Smooth muscle cell (in vitro differentiated cells): Measurements from ENCODE around the gene STARD6. TPM values are rescaled to one million over a fixed set of nuclear protein-coding genes. Genes with fewer than 3 reads are reported as not detected.

ENCODE experiments used
- DNase-seq: peaks from one replicate; lab custom pipeline; 2025; ENCODE audit not compliant: unreplicated experiment; lab: John Stamatoyannopoulos, UW
- H2AFZ ChIP-seq: fragments of 200-600 bp; sonication (generic); 2 replicates; pipeline ENCODE4 v1.6.0; 2016; ENCODE audit warnings: antibody characterized with exemption, low read depth, mild to moderate bottlenecking
- H3F3A ChIP-seq: fragments of 200-600 bp; sonication (generic); 2 replicates; pipeline ENCODE4 v1.6.0; 2017; ENCODE audit warnings: antibody characterized with exemption, low read depth
- H3K27ac ChIP-seq: fragments of 200-600 bp; sonication (generic); 2 replicates; pipeline ENCODE4 v1.5.1; 2016; ENCODE audit warnings: low read depth, mild to moderate bottlenecking
- H3K27me3 ChIP-seq: fragments of 200-600 bp; sonication (generic); 2 replicates; pipeline ENCODE4 v1.6.1; 2016; ENCODE audit warnings: low read depth, mild to moderate bottlenecking
- H3K36me3 ChIP-seq: fragments of 200-600 bp; sonication (generic); 2 replicates; pipeline ENCODE4 v1.5.1; 2016; ENCODE audit warnings: low read depth
- H3K4me1 ChIP-seq: fragments of 200-600 bp; sonication (generic); 2 replicates; pipeline ENCODE4 v1.5.1; 2016; ENCODE audit warnings: low read depth
- H3K4me2 ChIP-seq: fragments of 200-600 bp; sonication (generic); 2 replicates; pipeline ENCODE4 v1.6.0; 2016; ENCODE audit warnings: mild to moderate bottlenecking
- H3K4me3 ChIP-seq: fragments of 200-600 bp; sonication (generic); 2 replicates; pipeline ENCODE4 v1.5.1; 2016; ENCODE audit warnings: mild to moderate bottlenecking
- H3K79me2 ChIP-seq: fragments of 200-600 bp; sonication (generic); 2 replicates; pipeline ENCODE4 v1.6.0; 2016; ENCODE audit warnings: low read depth, mild to moderate bottlenecking
- H3K9ac ChIP-seq: fragments of 200-600 bp; sonication (generic); 2 replicates; pipeline ENCODE4 v1.6.0; 2016; ENCODE audit warnings: low read depth
- H3K9me3 ChIP-seq: fragments of 200-600 bp; sonication (generic); replicated peaks from 2 replicates; pipeline ENCODE4 v1.5.1; 2016; ENCODE audit warnings: low read depth
- H4K20me1 ChIP-seq: fragments of 200-600 bp; sonication (generic); 2 replicates; pipeline ENCODE4 v1.6.0; 2016; ENCODE audit warnings: low read depth
- WGBS: methylation state at CpG from one replicate; pipeline ENCODE4 v1.1.7; 2016; ENCODE audit warnings: low lambda C conversion rate; 5-methylcytosine and 5-hydroxymethylcytosine counted together
- polyA plus RNA-seq: library from polyadenylated mRNA; unstranded; fragments of >200 nt; fragmentation: Nextera tagmentation; extraction: Ambion mirVana; gene quantifications from 2 replicates; pipeline ENCODE4 v1.2.1, GENCODE V29; 2016
- total RNA-seq: library from RNA; depleted of rRNA; stranded (reverse); fragments of >200 nt; gene quantifications from 2 replicates; pipeline ENCODE4 v1.2.3, GENCODE V29; 2014
- TF ChIP-seq, protein P1 (sequence below): fragments of 200-600 bp; sonication (generic); IDR thresholded peaks from 2 replicates; pipeline ENCODE4 v1.5.1; 2017; ENCODE audit warnings: borderline replicate concordance, mild to moderate bottlenecking, antibody characterized with exemption; ENCODE audit not compliant: insufficient read depth, poor library complexity, severe bottlenecking

STARD6 gene
- total and polyA plus RNA-seq, 2 experiments from 2014 or later: not detected

DNA sequence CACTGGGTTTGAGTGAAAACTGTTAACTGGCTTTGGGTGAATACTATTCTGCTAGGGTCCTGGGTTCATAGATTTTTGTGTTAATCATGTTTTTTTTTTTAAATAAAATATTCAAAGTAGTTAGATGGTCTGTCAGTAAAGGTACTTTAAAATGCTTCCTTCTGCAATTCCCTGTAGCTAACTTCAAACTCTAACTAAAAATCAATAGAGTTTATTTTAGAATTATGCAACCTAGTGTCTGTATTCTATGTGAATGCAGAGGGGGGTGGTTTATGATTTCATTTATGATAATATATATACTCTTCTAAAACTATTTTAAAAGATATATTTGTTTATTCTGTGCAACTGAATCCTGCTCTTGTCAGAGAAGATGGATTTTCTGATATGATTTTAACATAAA is 27.9 kb downstream of the STARD6 start:
- Histone ChIP-seq H4K20me1 (no peaks in the 10 kb centered on the region), H3K9ac (no peak overlapping the region), H3K4me2 (no peak overlapping the region), H3K36me3 (no peaks in the 10 kb centered on the region), H3K4me3 (no peak overlapping the region), H3F3A (no peaks in the 10 kb centered on the region), H3K9me3 (no peaks in the 10 kb centered on the region), H3K27me3 (no peaks in the 10 kb centered on the region), H3K79me2 (no peaks in the 10 kb centered on the region), H3K27ac (no peak overlapping the region), H2AFZ (no peak overlapping the region), H3K4me1 (no peaks in the 10 kb centered on the region)
- no peak for DNase-seq
- TF ChIP-seq, protein P1, sequence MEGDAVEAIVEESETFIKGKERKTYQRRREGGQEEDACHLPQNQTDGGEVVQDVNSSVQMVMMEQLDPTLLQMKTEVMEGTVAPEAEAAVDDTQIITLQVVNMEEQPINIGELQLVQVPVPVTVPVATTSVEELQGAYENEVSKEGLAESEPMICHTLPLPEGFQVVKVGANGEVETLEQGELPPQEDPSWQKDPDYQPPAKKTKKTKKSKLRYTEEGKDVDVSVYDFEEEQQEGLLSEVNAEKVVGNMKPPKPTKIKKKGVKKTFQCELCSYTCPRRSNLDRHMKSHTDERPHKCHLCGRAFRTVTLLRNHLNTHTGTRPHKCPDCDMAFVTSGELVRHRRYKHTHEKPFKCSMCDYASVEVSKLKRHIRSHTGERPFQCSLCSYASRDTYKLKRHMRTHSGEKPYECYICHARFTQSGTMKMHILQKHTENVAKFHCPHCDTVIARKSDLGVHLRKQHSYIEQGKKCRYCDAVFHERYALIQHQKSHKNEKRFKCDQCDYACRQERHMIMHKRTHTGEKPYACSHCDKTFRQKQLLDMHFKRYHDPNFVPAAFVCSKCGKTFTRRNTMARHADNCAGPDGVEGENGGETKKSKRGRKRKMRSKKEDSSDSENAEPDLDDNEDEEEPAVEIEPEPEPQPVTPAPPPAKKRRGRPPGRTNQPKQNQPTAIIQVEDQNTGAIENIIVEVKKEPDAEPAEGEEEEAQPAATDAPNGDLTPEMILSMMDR: no peak

DNA sequence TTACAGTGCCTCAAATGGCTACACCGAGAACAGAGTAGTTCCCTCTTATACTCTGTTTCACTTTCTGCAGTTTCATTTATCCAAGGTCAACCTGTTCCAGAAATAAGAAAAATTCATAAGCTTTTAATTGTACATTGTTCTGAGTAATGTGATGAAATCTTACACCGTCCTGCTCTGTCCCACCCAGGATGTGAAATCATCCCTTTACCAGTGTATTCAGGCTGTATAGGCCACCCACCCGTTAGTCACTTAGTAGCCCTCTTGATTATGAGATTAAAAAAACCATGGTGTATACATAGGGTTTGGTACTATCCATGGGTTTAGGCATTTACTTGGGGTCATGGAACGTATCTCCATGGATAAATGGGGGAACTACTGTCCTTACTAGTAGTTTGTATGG is 29.8 kb downstream of the STARD6 start:
- Histone ChIP-seq H3K27ac (no peak overlapping the region), H3K9me3 (no peaks in the 10 kb centered on the region), H3K9ac (no peak overlapping the region), H4K20me1 (no peaks in the 10 kb centered on the region), H3K4me2 (no peak overlapping the region), H3K36me3 (no peaks in the 10 kb centered on the region), H3K4me3 (no peak overlapping the region), H3K4me1 (no peaks in the 10 kb centered on the region), H3F3A (no peaks in the 10 kb centered on the region), H2AFZ (no peak overlapping the region), H3K27me3 (no peaks in the 10 kb centered on the region), H3K79me2 (no peaks in the 10 kb centered on the region)
- TF ChIP-seq, protein P1: no peak
- 92% methylated on average over 4 of the region's 4 CpGs for WGBS
- DNase-seq: no peak

DNA sequence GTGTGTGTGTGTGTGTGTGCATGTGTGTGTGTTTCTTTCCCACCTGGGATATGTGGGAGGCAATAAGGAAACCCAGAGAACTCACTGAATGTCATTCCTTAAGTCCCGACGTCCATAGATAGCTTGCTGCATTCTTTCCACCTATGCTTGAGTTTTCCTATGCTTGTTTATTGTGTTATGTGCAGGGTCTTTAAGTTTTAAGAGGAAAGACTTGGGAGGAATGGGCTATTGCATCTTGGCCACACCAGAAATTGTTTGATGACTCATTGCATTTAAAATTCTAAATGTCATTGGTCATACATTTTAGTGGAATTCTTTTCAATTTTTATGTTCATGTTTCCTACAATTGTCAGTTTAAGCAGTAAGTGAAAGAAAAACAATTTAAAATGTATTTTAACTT is 33.7 kb downstream of the STARD6 start:
- H3K4me1 ChIP-seq: no peaks in the 10 kb centered on the region
- DNase-seq: no peak
- 77% methylated on average over 2 of the region's 2 CpGs for WGBS
- H3K9ac ChIP-seq: no peak overlapping the region
- no peak overlapping the region for H3K27ac ChIP-seq
- no peaks in the 10 kb centered on the region for H4K20me1 ChIP-seq
- TF ChIP-seq, protein P1: no peak
- H3K36me3 ChIP-seq: no peaks in the 10 kb centered on the region
- H3F3A ChIP-seq: no peaks in the 10 kb centered on the region
- no peak overlapping the region for H3K4me2 ChIP-seq
- H2AFZ ChIP-seq: no peak overlapping the region
- no peaks in the 10 kb centered on the region for H3K79me2 ChIP-seq
- no peaks in the 10 kb centered on the region for H3K9me3 ChIP-seq
- no peak overlapping the region for H3K4me3 ChIP-seq
- H3K27me3 ChIP-seq: no peaks in the 10 kb centered on the region

DNA sequence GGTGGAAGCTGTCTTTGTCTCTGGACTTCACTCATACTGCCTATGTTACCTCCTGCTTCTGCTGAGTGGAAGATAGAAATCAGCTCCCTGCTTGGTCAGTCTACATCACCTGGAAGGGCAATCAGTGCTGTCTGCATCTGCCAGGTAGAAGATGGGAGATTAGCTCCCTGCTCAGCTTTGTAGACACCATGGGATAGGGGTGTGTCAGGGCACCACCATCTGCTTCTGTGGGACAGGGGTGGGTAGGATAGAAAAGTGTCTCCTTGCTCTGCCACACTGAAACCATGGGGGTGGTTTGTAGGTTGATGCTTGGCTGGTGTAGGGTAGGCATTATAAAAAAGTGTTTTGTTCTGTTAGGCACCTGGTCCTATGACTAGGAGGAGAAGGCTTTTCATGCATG is 34.1 kb downstream of the STARD6 start:
- Histone ChIP-seq H3K4me1 (no peaks in the 10 kb centered on the region), H3K4me2 (no peak overlapping the region), H2AFZ (no peak overlapping the region), H3K27ac (no peak overlapping the region), H3K9me3 (no peaks in the 10 kb centered on the region), H3K79me2 (no peaks in the 10 kb centered on the region), H3K4me3 (no peak overlapping the region), H4K20me1 (no peaks in the 10 kb centered on the region), H3K36me3 (no peaks in the 10 kb centered on the region), H3F3A (no peaks in the 10 kb centered on the region), H3K27me3 (no peaks in the 10 kb centered on the region), H3K9ac (no peak overlapping the region)
- no peak for DNase-seq
- TF ChIP-seq, protein P1: no peak
